ENCODE measurements around the gene SYTL1. TPM values are rescaled to one million over a fixed set of nuclear protein-coding genes. Genes with fewer than 3 reads are reported as not detected.

Gene SYTL1
- total RNA-seq, 4 donors from 2014 or later = 1.6 to 11.3 (median 4.8) TPM; not detected in 1

GRCh38 chr1:27301052-27301422 is 40.8 kb upstream of the SYTL1 start:
- H3K9me3 ChIP-seq = no peaks in the 10 kb centered on the region
- DNase-seq = no peak
- no peaks in the 10 kb centered on the region for H3K27me3 ChIP-seq
- no peak for TF ChIP-seq CTCF (IDR thresholded peaks at IDR 0.05)
- TF ChIP-seq POLR2A (IDR thresholded peaks at IDR 0.05) = no peak
- peak overlapping the region; percentile 84 to 89 for H3K27ac ChIP-seq
- H3K36me3 ChIP-seq = no peaks in the 10 kb centered on the region
- intact Hi-C loops (cut with DNase I; ENCODE audit: low total_unique reads) = loop anchor here (5.0 to 10.0 kb wide), 2 partner anchors 86 to 364 kb away; no protein-coding TSS in a partner anchor
- peaks cover 4 to 12% of the 10 kb centered on the region in 2 donors for H3K4me1 ChIP-seq
- H3K4me3 ChIP-seq = no peak overlapping the region

GRCh38 chr1:27301582-27302199 is 40.1 kb upstream of the SYTL1 start:
- no peak for DNase-seq
- TF ChIP-seq POLR2A (IDR thresholded peaks at IDR 0.05) = no peak
- H3K4me1 ChIP-seq = peaks cover 4 to 12% of the 10 kb centered on the region in 2 donors
- no peak overlapping the region for H3K4me3 ChIP-seq
- H3K27ac ChIP-seq = peak overlapping the region in 1 of 2 donors; percentile 89
- no peaks in the 10 kb centered on the region for H3K9me3 ChIP-seq
- intact Hi-C loops (cut with DNase I; ENCODE audit: low total_unique reads) = loop anchor here (5.0 to 10.0 kb wide), 2 partner anchors 86 to 363 kb away; no protein-coding TSS in a partner anchor
- H3K36me3 ChIP-seq = no peaks in the 10 kb centered on the region
- H3K27me3 ChIP-seq = no peaks in the 10 kb centered on the region

- Histone ChIP-seq H3K9me3 (no peaks in the 10 kb centered on the region), H3K27me3 (no peaks in the 10 kb centered on the region), H3K27ac (no peak overlapping the region), H3K36me3 (no peaks in the 10 kb centered on the region), H3K4me3 (no peak overlapping the region), H3K4me1 (peaks cover 4 to 12% of the 10 kb centered on the region in 2 donors)
- intact Hi-C loops (cut with DNase I; ENCODE audit: low total_unique reads) = loop anchor here (5.0 to 10.0 kb wide), 2 partner anchors 85 to 362 kb away; no protein-coding TSS in a partner anchor
- DNase-seq = no peak
- no peak for TF ChIP-seq POLR2A (IDR thresholded peaks at IDR 0.05)
- TF ChIP-seq CTCF (IDR thresholded peaks at IDR 0.05) = no peak
Measured at GRCh38 chr1:27302612-27303011, 39.2 kb upstream of the SYTL1 start.

GRCh38 chr1:27303509-27303908 is 38.3 kb upstream of the SYTL1 start:
- Histone ChIP-seq H3K27me3 (no peaks in the 10 kb centered on the region), H3K36me3 (no peaks in the 10 kb centered on the region), H3K9me3 (no peaks in the 10 kb centered on the region), H3K27ac (no peak overlapping the region), H3K4me1 (peaks cover 4 to 12% of the 10 kb centered on the region in 2 donors), H3K4me3 (no peak overlapping the region)
- intact Hi-C loops (cut with DNase I; ENCODE audit: low total_unique reads) = loop anchor here (5.0 to 10.0 kb wide), 2 partner anchors 84 to 361 kb away; no protein-coding TSS in a partner anchor
- TF ChIP-seq POLR2A (IDR thresholded peaks at IDR 0.05) (no peak), CTCF (IDR thresholded peaks at IDR 0.05) (no peak)
- DNase-seq = no peak

GRCh38 chr1:27306071-27306470 is 35.8 kb upstream of the SYTL1 start:
- Histone ChIP-seq H3K4me1 (no peaks in the 10 kb centered on the region), H3K9me3 (no peaks in the 10 kb centered on the region), H3K4me3 (no peak overlapping the region), H3K27ac (no peak overlapping the region), H3K27me3 (no peaks in the 10 kb centered on the region), H3K36me3 (no peaks in the 10 kb centered on the region)
- intact Hi-C loops (cut with DNase I; ENCODE audit: low total_unique reads) = loop anchor here (10.0 kb wide), 1 partner anchor 359 kb away; no protein-coding TSS in a partner anchor
- DNase-seq = no peak
- TF ChIP-seq CTCF (IDR thresholded peaks at IDR 0.05) (no peak), POLR2A (IDR thresholded peaks at IDR 0.05) (no peak)

Measured in uterus (tissue), 4 donors.